HG03159 (cell line): ENCODE measurements around the gene CDRT4.

Experiments
- ATAC-seq: cut with Tn5 transposase; IDR thresholded peaks from one replicate; pipeline ENCODE4 v1.9.1; 2021; ENCODE audit warnings: mild to moderate bottlenecking, moderate library complexity; ENCODE audit not compliant: unreplicated experiment

Gene CDRT4

GRCh38 chr17:15493693-15494035, 26.2 kb upstream of the CDRT4 start:
- ATAC-seq = no peak

DNA sequence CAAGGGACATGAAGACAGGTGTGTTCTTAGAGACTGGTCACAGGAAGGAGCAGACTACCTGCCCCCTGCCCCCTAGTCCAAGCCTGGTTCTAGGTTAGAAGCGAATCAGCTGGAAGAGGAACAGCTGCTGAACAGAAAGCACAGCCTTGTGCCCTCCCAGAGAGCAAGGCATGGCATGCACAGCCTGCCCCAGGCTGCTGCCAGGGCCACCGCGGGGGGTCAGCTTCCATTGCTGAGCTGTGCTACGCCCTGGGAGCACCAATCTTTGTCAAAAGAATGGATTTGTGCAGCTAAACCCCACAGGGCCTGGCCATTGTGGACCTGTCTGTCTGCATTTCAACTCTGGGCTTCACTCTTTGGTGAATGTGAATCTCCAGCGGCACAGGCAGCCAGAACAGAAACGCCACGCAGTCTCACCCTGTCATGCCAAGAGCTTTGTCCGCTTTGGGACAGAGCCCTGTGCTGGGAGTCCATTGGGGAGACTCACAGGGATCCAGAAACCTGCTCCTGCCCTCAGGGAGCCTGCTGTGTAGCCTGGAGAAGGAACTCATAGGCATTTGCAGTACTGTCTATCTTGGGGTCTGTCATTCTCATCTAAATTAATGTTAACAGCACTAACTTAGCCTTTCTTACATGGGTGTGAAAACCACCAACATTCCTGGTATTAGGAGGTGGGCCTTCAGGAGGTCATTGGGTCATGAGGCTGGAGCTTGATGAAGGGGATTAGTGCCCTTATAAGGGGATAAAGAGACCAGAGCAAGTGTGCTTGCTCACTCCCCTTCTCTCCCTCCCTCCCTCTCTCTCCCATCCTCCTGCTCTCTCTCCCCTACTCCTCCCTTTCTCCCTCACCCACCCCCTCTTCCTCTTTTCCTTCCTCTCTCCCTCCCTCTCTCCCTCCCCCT, 25.6 kb upstream of the CDRT4 start:
- ATAC-seq = no peak

DNA sequence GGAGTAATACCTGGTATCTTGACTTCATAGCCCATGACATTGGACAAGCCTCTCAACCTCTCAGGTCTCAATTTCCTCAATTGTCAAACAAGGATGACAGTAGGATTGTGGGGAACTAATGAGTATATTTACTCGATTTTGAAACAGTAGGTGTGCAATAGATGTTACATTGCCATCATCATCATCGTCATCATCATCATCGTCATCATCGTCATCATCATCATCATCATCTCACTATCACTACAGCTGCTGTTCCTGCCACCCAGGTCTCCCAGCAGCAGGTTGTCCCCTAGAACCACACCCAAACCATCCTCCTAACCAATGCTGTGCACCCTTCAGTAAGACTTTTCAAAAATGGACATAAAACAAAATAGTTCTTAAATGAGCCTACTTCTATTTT, 24.8 kb upstream of the CDRT4 start:
- ATAC-seq = no peak

GRCh38 chr17:15490634-15491261, 23.3 kb upstream of the CDRT4 start:
- ATAC-seq = no peak

- ATAC-seq = no peak
Measured at GRCh38 chr17:15488557-15488956, 21.1 kb upstream of the CDRT4 start.

GRCh38 chr17:15485045-15485444, 17.6 kb upstream of the CDRT4 start:
- no peak for ATAC-seq

DNA sequence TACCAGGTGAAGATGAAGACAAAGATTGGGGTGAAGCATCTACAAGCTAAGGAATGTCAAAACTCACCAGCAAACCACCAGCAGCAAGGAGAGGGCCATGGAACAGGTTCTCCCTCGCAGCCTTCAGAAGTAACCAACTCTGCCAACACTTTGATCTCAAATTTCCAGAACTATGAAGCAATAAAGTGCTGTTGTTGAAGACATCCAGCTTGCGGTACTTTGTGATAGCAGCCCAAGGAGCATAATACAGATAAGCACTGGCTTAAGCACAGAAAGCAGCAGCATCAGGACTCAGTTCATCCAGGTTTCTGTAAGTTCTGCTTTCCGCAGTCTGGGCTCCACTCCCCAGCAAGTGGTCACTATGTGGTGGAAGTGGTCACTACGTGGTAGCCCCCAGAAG, 16.0 kb upstream of the CDRT4 start:
- no peak for ATAC-seq

- ATAC-seq = no peak
Measured at GRCh38 chr17:15482476-15482875, 15.1 kb upstream of the CDRT4 start.

- no peak for ATAC-seq
Measured at GRCh38 chr17:15481481-15481880, 14.1 kb upstream of the CDRT4 start.

DNA sequence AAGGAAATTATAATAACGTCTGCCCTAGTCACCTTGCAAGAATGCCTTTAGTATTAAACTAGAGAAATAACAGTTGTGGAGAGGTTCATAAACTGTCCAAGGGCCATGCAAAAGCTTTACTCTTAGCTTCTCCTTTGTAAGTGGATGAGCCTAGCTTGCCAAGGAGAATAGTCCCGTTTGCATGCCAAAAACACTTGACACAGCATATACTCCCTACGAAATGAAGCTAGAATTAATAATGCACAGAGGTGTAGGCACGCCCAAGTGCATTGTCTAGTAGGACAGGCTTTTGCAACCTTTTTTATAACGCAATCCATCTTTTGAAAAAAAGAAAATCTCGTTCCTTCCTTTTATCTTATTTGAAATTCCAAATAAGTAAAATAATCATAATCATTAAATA, 12.8 kb upstream of the CDRT4 start:
- ATAC-seq = no peak

GRCh38 chr17:15479703-15480102, 12.3 kb upstream of the CDRT4 start:
- no peak for ATAC-seq

DNA sequence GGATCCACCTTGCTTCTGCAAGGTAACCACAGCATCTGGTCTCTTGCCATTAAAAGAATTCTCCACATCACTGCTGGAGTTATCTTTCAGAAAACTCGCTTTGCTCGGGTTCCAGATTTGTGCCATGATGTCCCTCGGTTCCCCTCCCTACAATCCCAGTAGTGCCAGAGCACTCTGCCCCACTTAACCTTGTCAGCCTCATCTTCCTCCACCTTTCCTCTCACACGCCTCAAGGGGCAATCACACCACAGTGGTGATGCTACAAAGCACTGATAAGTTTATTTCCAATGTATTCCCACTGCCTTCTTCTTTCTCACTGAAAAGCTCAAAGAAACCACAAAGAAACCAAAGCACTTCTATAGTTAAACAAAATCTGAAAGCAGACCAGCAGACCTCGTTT, 11.4 kb upstream of the CDRT4 start:
- no peak for ATAC-seq

DNA sequence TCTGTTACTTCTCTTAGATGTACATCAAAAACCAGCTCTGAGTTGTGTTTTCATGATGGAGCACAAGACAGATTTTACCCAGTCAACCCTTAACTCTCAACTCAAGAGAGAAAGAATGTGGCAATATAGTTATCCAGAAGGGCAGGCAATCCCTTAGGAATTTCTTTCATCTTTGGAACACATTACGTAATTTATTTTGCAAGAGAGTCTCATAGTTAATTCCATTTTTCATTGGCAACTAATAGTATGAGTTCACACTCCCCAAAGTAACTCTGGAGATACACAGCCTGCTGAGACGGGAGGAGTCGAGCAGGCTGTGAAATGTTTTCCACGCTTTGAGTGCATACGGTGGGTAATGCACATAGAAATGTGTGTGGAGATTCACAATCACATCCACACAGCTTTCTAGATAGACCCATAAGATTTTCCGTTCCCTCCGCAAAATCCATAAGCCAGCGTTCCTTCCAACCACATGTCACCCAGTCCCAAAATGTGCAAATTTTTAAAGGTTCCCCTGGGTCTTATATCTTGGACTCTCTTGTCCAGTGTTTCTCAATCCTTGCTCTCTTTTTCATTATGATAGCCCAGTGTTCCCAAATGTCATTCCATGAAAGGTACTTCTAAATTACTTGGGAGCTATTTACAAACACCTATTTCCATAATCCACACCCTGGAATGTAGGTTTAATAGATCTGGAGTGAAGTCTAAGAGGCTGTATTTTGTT, 8.4 kb upstream of the CDRT4 start:
- ATAC-seq = no peak

GRCh38 chr17:15472891-15473290, 5.5 kb upstream of the CDRT4 start:
- ATAC-seq = no peak

- no peak for ATAC-seq
Measured at GRCh38 chr17:15470536-15470935, 3.1 kb upstream of the CDRT4 start.

- no peak for ATAC-seq
Measured at GRCh38 chr17:15469260-15469659, 1.8 kb upstream of the CDRT4 start.

DNA sequence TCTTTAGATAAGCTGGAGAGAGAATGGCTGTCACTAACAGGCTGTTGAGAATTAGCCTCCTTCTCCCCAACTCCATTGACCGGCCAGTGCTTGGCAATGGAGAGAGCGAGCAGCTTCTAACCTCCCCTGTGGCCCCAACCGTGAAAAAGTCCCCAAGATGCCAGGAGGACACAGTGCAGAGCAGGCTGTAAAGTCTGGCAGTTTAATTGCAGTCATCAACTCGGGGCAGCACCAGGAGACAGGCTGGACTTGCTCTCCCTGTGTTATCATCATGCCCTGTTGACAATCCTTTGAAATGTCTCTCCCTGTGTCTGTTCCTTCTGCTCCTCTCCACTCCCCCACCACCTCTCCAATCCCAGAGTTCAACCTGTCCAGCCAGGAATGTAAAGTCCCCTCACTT, 705 bp upstream of the CDRT4 start:
- ATAC-seq = no peak

- no peak for ATAC-seq
Measured at GRCh38 chr17:15466131-15466530, 1.3 kb downstream of the CDRT4 start.

- no peak for ATAC-seq
Measured at GRCh38 chr17:15465045-15465701, 2.2 kb downstream of the CDRT4 start.

- no peak for ATAC-seq
Measured at GRCh38 chr17:15464231-15464985, 3.0 kb downstream of the CDRT4 start.
